ENCODE results near the gene TICRR. TPM values are rescaled to one million over a fixed set of nuclear protein-coding genes. Genes with fewer than 3 reads are reported as not detected.
"Not testable (repeated sequence)": the region's sequence is repeated elsewhere in the genome, so short reads cannot be mapped to it uniquely, and the experiment has no call there.

TICRR gene
- total and polyA plus RNA-seq, 9 donors, result 0.08 to 0.32 (median 0.25) TPM

DNA sequence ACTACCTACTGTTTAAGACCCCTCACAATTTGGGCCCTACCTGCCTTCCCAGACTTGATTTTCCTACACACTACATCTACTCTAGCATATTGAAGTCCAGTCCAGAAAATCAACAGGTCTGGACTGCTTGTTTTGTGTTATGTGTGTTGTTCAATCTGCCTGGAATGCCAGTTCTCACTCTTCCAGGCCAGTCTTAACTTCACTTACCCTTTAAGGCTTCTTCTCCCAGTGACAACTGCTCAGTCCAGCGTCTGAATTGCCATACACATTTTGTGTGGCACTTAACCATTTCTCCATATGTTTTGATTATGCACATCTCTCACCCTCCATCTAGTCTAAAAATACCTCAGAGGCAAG lies 1.1 kb downstream of the TICRR start:
- no peaks in the 10 kb centered on the region for H3K9me3 ChIP-seq
- intact Hi-C loops (cut with DNase I), result no loop called here
- DNase-seq, result no peak
- WGBS, 3 donors, result 0 to 12% (median 9%) methylated on average over 1 of the region's 1 CpG
- H3K4me3 ChIP-seq, result no peak overlapping the region
- TF ChIP-seq, protein P1, sequence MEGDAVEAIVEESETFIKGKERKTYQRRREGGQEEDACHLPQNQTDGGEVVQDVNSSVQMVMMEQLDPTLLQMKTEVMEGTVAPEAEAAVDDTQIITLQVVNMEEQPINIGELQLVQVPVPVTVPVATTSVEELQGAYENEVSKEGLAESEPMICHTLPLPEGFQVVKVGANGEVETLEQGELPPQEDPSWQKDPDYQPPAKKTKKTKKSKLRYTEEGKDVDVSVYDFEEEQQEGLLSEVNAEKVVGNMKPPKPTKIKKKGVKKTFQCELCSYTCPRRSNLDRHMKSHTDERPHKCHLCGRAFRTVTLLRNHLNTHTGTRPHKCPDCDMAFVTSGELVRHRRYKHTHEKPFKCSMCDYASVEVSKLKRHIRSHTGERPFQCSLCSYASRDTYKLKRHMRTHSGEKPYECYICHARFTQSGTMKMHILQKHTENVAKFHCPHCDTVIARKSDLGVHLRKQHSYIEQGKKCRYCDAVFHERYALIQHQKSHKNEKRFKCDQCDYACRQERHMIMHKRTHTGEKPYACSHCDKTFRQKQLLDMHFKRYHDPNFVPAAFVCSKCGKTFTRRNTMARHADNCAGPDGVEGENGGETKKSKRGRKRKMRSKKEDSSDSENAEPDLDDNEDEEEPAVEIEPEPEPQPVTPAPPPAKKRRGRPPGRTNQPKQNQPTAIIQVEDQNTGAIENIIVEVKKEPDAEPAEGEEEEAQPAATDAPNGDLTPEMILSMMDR (IDR thresholded peaks at IDR 0.05), result no peak
- TF ChIP-seq EP300 (IDR thresholded peaks at IDR 0.05) (no peak), POLR2A (IDR thresholded peaks at IDR 0.05) (no peak)
- no peaks in the 10 kb centered on the region for H3K27me3 ChIP-seq
- H3K4me1 ChIP-seq (ENCODE audit: insufficient read depth), result no peaks in the 10 kb centered on the region
- no peaks in the 10 kb centered on the region for H3K36me3 ChIP-seq
- no peak overlapping the region for H3K27ac ChIP-seq

GRCh38 chr15:89577776-89578115 lies 2.5 kb downstream of the TICRR start:
- WGBS, 3 donors, result 71 to 79% (median 77%) methylated on average over 3 of the region's 3 CpGs
- DNase-seq, result no peak
- Histone ChIP-seq H3K27me3 (no peaks in the 10 kb centered on the region), H3K4me1 (ENCODE audit: insufficient read depth) (no peaks in the 10 kb centered on the region), H3K27ac (no peak overlapping the region), H3K4me3 (no peak overlapping the region), H3K36me3 (no peaks in the 10 kb centered on the region), H3K9me3 (no peaks in the 10 kb centered on the region)
- intact Hi-C loops (cut with DNase I), result no loop called here
- TF ChIP-seq, protein P1 (IDR thresholded peaks at IDR 0.05), result no peak
- TF ChIP-seq EP300 (IDR thresholded peaks at IDR 0.05) (no peak), POLR2A (IDR thresholded peaks at IDR 0.05) (no peak)

DNA sequence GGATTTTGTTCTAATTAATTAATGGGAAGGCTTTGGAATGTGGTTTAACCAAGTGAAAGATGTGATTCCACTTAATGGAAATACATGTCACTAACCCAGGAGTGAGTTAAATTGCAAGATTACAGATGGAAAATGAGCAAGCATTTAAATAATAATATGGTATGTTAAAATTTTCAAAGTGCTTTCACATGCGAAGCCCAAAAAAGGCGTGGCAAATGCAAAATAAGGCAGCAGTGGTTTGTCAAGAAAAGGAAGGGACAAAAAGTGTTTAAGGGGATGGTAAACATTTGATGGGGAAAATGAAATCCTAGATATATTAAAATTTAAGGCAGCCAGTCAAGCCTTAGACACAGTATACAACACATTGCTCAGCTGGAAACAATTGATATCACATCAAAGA lies 2.9 kb downstream of the TICRR start:
- DNase-seq, result no peak
- intact Hi-C loops (cut with DNase I), result no loop called here
- Histone ChIP-seq H3K27ac (no peak overlapping the region), H3K4me1 (ENCODE audit: insufficient read depth) (no peaks in the 10 kb centered on the region), H3K4me3 (no peak overlapping the region), H3K36me3 (no peaks in the 10 kb centered on the region), H3K27me3 (no peaks in the 10 kb centered on the region), H3K9me3 (no peaks in the 10 kb centered on the region)
- WGBS, 3 donors, result 82 to 86% (median 83%) methylated on average over 2 of the region's 2 CpGs
- TF ChIP-seq, protein P1 (IDR thresholded peaks at IDR 0.05), result no peak
- TF ChIP-seq EP300 (IDR thresholded peaks at IDR 0.05) (no peak), POLR2A (IDR thresholded peaks at IDR 0.05) (no peak)

GRCh38 chr15:89580747-89581146 lies 5.5 kb downstream of the TICRR start:
- H3K27me3 ChIP-seq; H3K36me3 ChIP-seq; intact Hi-C loops (cut with DNase I); H3K27ac ChIP-seq; DNase-seq; H3K4me1 ChIP-seq (ENCODE audit: insufficient read depth); H3K9me3 ChIP-seq; H3K4me3 ChIP-seq: not testable (repeated sequence)
- 94 to 95% (median 95%) methylated on average over 2 of the region's 2 CpGs for WGBS, 3 donors

DNA sequence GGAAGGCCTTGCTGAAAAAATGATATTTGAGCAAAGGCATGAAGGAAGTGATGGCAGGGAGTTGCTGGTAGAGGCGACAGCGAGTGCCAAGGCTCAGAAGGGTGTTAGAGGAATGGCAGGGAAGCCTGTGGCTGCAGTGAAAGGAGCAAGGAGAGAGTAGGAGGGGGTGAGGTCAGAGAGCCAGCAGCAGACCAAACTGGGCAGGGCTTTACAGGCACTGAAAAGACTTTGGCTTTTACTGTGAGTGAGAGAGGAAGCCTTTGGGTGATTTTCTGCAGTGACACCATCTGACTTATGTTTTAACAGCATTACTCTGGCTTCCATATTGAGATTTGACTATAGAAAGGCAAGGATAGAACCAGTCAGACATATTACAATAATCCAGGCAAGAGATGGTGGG lies 11.4 kb downstream of the TICRR start:
- H3K9me3 ChIP-seq, result no peaks in the 10 kb centered on the region
- no peak overlapping the region for H3K4me3 ChIP-seq
- H3K27me3 ChIP-seq, result no peaks in the 10 kb centered on the region
- 96 to 99% (median 96%) methylated on average over 2 of the region's 2 CpGs for WGBS, 3 donors
- no peak overlapping the region for H3K27ac ChIP-seq
- H3K4me1 ChIP-seq (ENCODE audit: insufficient read depth), result no peaks in the 10 kb centered on the region
- DNase-seq, result no peak
- TF ChIP-seq POLR2A (IDR thresholded peaks at IDR 0.05) (no peak), EP300 (IDR thresholded peaks at IDR 0.05) (no peak)
- TF ChIP-seq, protein P1 (IDR thresholded peaks at IDR 0.05), result no peak
- intact Hi-C loops (cut with DNase I), result loop anchor here in 1 of 4 donors (5.0 kb wide), 1 partner anchor 1389 kb away; no protein-coding TSS in a partner anchor
- no peaks in the 10 kb centered on the region for H3K36me3 ChIP-seq

All from ovary (tissue), 9 donors.